T-helper 17 cell (primary cell): ENCODE data around the gene FFAR3. TPM values are rescaled to one million over a fixed set of nuclear protein-coding genes. Genes with fewer than 3 reads are reported as not detected.

Experiments used
- ATAC-seq: fragments of 150-1000 bp; cut with Tn5 transposase; 2 replicates; pipeline ENCODE4 v1.10.0; 2021; ENCODE audit warnings: mild to moderate bottlenecking, moderate library complexity
- DNase-seq, 3 donors: peaks; one replicate each; pipeline versions ENCODE4 v3.0.0 to v3.0.0-alpha.2; 2020 to 2021
- H3K9me3 ChIP-seq: one replicate; pipeline ENCODE4 v1.7.0; 2013; ENCODE audit warnings: low read length, mild to moderate bottlenecking; ENCODE audit not compliant: control insufficient read depth, poor library complexity, severe bottlenecking
- H3K27ac Mint-ChIP-seq: one replicate; pipeline ENCODE4 v1.8.0; 2022; ENCODE audit warnings: mild to moderate bottlenecking, moderate library complexity, mixed read lengths
- H3K27me3 Mint-ChIP-seq: one replicate; pipeline ENCODE4 v1.8.0; 2022; ENCODE audit warnings: mixed read lengths
- H3K36me3 Mint-ChIP-seq: one replicate; pipeline ENCODE4 v1.8.0; 2022; ENCODE audit warnings: low read depth, mixed read lengths
- H3K4me1 Mint-ChIP-seq: one replicate; pipeline ENCODE4 v1.8.0; 2022; ENCODE audit warnings: mild to moderate bottlenecking, mixed read lengths
- H3K4me3 Mint-ChIP-seq: one replicate; pipeline ENCODE4 v1.8.0; 2022; ENCODE audit warnings: mild to moderate bottlenecking, moderate library complexity, mixed read lengths
- total RNA-seq, 4 donors: library from RNA in 2 of 4; stranded (reverse) in 2 of 4; gene quantifications; one replicate each; pipeline ENCODE4 v1.2.3 and lab custom pipeline; 2022 to 2026

FFAR3 gene
- total RNA-seq, 2 donors from 2014 or later: 0.70 to 0.78 TPM

- Mint-ChIP-seq H3K36me3 (no peaks in the 10 kb centered on the region), H3K4me1 (peaks cover 7% of the 10 kb centered on the region), H3K27ac (peak overlapping the region; percentile 24), H3K27me3 (peaks cover 6% of the 10 kb centered on the region), H3K4me3 (no peak overlapping the region)
- DNase-seq: no peak
- ATAC-seq: peak; percentile 50
- H3K9me3 ChIP-seq: no peaks in the 10 kb centered on the region
Measured at GRCh38 chr19:35318679-35319448, 39.4 kb upstream of the FFAR3 start.

GRCh38 chr19:35320065-35320713 is 38.1 kb upstream of the FFAR3 start:
- H3K4me1 Mint-ChIP-seq: peaks cover 12% of the 10 kb centered on the region
- H3K27ac Mint-ChIP-seq: no peak overlapping the region
- DNase-seq: no peak
- H3K4me3 Mint-ChIP-seq: no peak overlapping the region
- no peaks in the 10 kb centered on the region for H3K36me3 Mint-ChIP-seq
- peak; percentile 18 for ATAC-seq
- H3K27me3 Mint-ChIP-seq: peaks cover 6% of the 10 kb centered on the region
- no peaks in the 10 kb centered on the region for H3K9me3 ChIP-seq

- ATAC-seq: no peak
- H3K4me1 Mint-ChIP-seq: peaks cover 12% of the 10 kb centered on the region
- no peak overlapping the region for H3K4me3 Mint-ChIP-seq
- H3K9me3 ChIP-seq: no peaks in the 10 kb centered on the region
- DNase-seq: no peak
- no peaks in the 10 kb centered on the region for H3K36me3 Mint-ChIP-seq
- no peak overlapping the region for H3K27ac Mint-ChIP-seq
- peaks cover 6% of the 10 kb centered on the region for H3K27me3 Mint-ChIP-seq
Measured at GRCh38 chr19:35321291-35321690, 37.0 kb upstream of the FFAR3 start.

GRCh38 chr19:35322014-35322413 is 36.2 kb upstream of the FFAR3 start:
- no peaks in the 10 kb centered on the region for H3K36me3 Mint-ChIP-seq
- H3K4me1 Mint-ChIP-seq: peaks cover 12% of the 10 kb centered on the region
- H3K27me3 Mint-ChIP-seq: peaks cover 6% of the 10 kb centered on the region
- no peak overlapping the region for H3K4me3 Mint-ChIP-seq
- DNase-seq (no peak), ATAC-seq (no peak)
- H3K9me3 ChIP-seq: no peaks in the 10 kb centered on the region
- H3K27ac Mint-ChIP-seq: no peak overlapping the region

- Mint-ChIP-seq H3K27ac (peak overlapping the region; percentile 72), H3K4me3 (no peak overlapping the region), H3K27me3 (peaks cover 12% of the 10 kb centered on the region), H3K36me3 (peaks cover 2% of the 10 kb centered on the region), H3K4me1 (peaks cover 7% of the 10 kb centered on the region)
- ATAC-seq (no peak), DNase-seq (no peak)
- no peaks in the 10 kb centered on the region for H3K9me3 ChIP-seq
Measured at GRCh38 chr19:35327642-35328041, 30.6 kb upstream of the FFAR3 start.

- no peak for DNase-seq
- ATAC-seq: peak; percentile 59
- Mint-ChIP-seq H3K36me3 (peaks cover 2% of the 10 kb centered on the region), H3K27me3 (peaks cover 17% of the 10 kb centered on the region), H3K4me3 (peak within 1 kb of the TSS; percentile 47), H3K4me1 (peaks cover 16% of the 10 kb centered on the region), H3K27ac (peak within 1 kb of the TSS; percentile 72)
- H3K9me3 ChIP-seq: no peaks in the 10 kb centered on the region
Measured at GRCh38 chr19:35328851-35329285, 29.4 kb upstream of the FFAR3 start, which contains the start of gene CD22. Gene CD22, plus strand, starts transcription at chr19:35329187. Its CDS starts 2,854 bp downstream, at chr19:35332041.

- peaks cover 17% of the 10 kb centered on the region for H3K4me1 Mint-ChIP-seq
- H3K27ac Mint-ChIP-seq: no peak overlapping the region
- H3K9me3 ChIP-seq: no peaks in the 10 kb centered on the region
- ATAC-seq: no peak
- H3K4me3 Mint-ChIP-seq: peak overlapping the region; percentile 47
- DNase-seq: no peak
- H3K27me3 Mint-ChIP-seq: peaks cover 22% of the 10 kb centered on the region
- H3K36me3 Mint-ChIP-seq: peaks cover 4% of the 10 kb centered on the region
Measured at GRCh38 chr19:35329323-35329722, 28.9 kb upstream of the FFAR3 start.

GRCh38 chr19:35330475-35330874 is 27.8 kb upstream of the FFAR3 start:
- ATAC-seq: peak; percentile 71
- peaks cover 18% of the 10 kb centered on the region for H3K4me1 Mint-ChIP-seq
- H3K36me3 Mint-ChIP-seq: peaks cover 4% of the 10 kb centered on the region
- no peak for DNase-seq
- H3K27me3 Mint-ChIP-seq: peaks cover 30% of the 10 kb centered on the region
- H3K9me3 ChIP-seq: no peaks in the 10 kb centered on the region
- no peak overlapping the region for H3K27ac Mint-ChIP-seq
- peak overlapping the region; percentile 66 for H3K4me3 Mint-ChIP-seq

GRCh38 chr19:35331551-35332214 is 26.6 kb upstream of the FFAR3 start:
- Mint-ChIP-seq H3K27ac (peak overlapping the region; percentile 16), H3K4me1 (peaks cover 18% of the 10 kb centered on the region)

GRCh38 chr19:35332817-35333216 is 25.4 kb upstream of the FFAR3 start:
- peak; percentile 60 for ATAC-seq
- H3K36me3 Mint-ChIP-seq: peaks cover 4% of the 10 kb centered on the region
- H3K27ac Mint-ChIP-seq: no peak overlapping the region
- peak overlapping the region; percentile 31 for H3K4me3 Mint-ChIP-seq
- no peak for DNase-seq
- peaks cover 30% of the 10 kb centered on the region for H3K27me3 Mint-ChIP-seq
- peaks cover 18% of the 10 kb centered on the region for H3K4me1 Mint-ChIP-seq
- no peaks in the 10 kb centered on the region for H3K9me3 ChIP-seq

More at GRCh38 chr19:35331551-35332214, 26.6 kb upstream of the FFAR3 start:
- H3K9me3 ChIP-seq: no peaks in the 10 kb centered on the region
- Mint-ChIP-seq H3K4me3 (peak overlapping the region; percentile 41), H3K36me3 (peaks cover 4% of the 10 kb centered on the region), H3K27me3 (peaks cover 30% of the 10 kb centered on the region)
- DNase-seq: no peak
- no peak for ATAC-seq

GRCh38 chr19:35334144-35334753 is 24.0 kb upstream of the FFAR3 start:
- H3K4me3 Mint-ChIP-seq: peak overlapping the region; percentile 56
- peaks cover 4% of the 10 kb centered on the region for H3K36me3 Mint-ChIP-seq
- H3K27ac Mint-ChIP-seq: no peak overlapping the region

GRCh38 chr19:35336166-35336955 is 21.9 kb upstream of the FFAR3 start:
- Mint-ChIP-seq H3K4me3 (no peak overlapping the region), H3K36me3 (peaks cover 2% of the 10 kb centered on the region), H3K27ac (no peak overlapping the region), H3K27me3 (peaks cover 19% of the 10 kb centered on the region), H3K4me1 (peaks cover 15% of the 10 kb centered on the region)
- DNase-seq (no peak), ATAC-seq (no peak)
- no peaks in the 10 kb centered on the region for H3K9me3 ChIP-seq

More at GRCh38 chr19:35334144-35334753, 24.0 kb upstream of the FFAR3 start:
- DNase-seq (no peak), ATAC-seq (no peak)
- Mint-ChIP-seq H3K4me1 (peaks cover 18% of the 10 kb centered on the region), H3K27me3 (peaks cover 30% of the 10 kb centered on the region)
- no peaks in the 10 kb centered on the region for H3K9me3 ChIP-seq
